Testis (tissue), 3 donors: ENCODE results near the gene SMARCE1. TPM values are rescaled to one million over a fixed set of nuclear protein-coding genes. Genes with fewer than 3 reads are reported as not detected.
A peak's percentile ranks its signal among the peaks of the same experiment; 100 is the strongest.

Source experiments
- DNase-seq: peaks from one replicate; pipeline ENCODE4 v3.0.0-alpha.2; 2019
- H3K27ac ChIP-seq, 2 donors: fragments of 200-600 bp; sonication (generic); one replicate each; pipeline ENCODE4 v1.5.1; 2019
- H3K27me3 ChIP-seq: fragments of 200-600 bp; sonication (generic); one replicate; pipeline ENCODE4 v1.5.1; 2019
- H3K36me3 ChIP-seq: fragments of 200-600 bp; sonication (generic); one replicate; pipeline ENCODE4 v1.5.1; 2017; ENCODE audit warnings: low read depth; ENCODE audit errors: missing control alignments
- H3K4me1 ChIP-seq: fragments of 200-600 bp; sonication (generic); one replicate; pipeline ENCODE4 v1.5.1; 2019
- H3K4me3 ChIP-seq, 2 donors: fragments of 200-600 bp; sonication (generic); one replicate each; pipeline ENCODE4 v1.5.1; 2017 to 2019
- H3K9me3 ChIP-seq: fragments of 200-600 bp; sonication (generic); one replicate; pipeline ENCODE4 v1.5.1; 2017
- POLR2A ChIP-seq: fragments of 450-650 bp; IDR thresholded peaks from one replicate; pipeline ENCODE4 v1.6.1; 2017; ENCODE audit warnings: antibody characterized with exemption, mild to moderate bottlenecking, moderate library complexity
- WGBS, 2 donors: methylation state at CpG; one replicate each; pipeline ENCODE4 v1.1.5; 2018; 5-methylcytosine and 5-hydroxymethylcytosine counted together
- intact Hi-C: fragments of 100-400 bp; cut with DNase I; formaldehyde crosslinking; loops from one replicate; pipeline ENCODE4 v1.15.1; 2023; ENCODE audit warnings: low total_unique reads
- polyA plus RNA-seq: library from polyadenylated mRNA; stranded (reverse); fragments of 350-450 nt; fragmentation: Illumina TruSeq; extraction: RNeasy Lipid Tissue Mini Kit (QIAGEN cat#74804); gene quantifications from one replicate; pipeline ENCODE4 v1.2.3, GENCODE V29; 2014; ENCODE audit warnings: low read depth, low replicate concordance; ENCODE audit not compliant: insufficient read depth
- total RNA-seq, 2 donors: library from RNA; depleted of rRNA; stranded (reverse); fragments of >200 nt; gene quantifications; one replicate each; pipeline ENCODE4 v1.2.3, GENCODE V29; 2016
- TF ChIP-seq, protein P1 (sequence below), 3 experiments: fragments of 450-650 bp in 2 of 3; fragments of 200-600 bp in 1 of 3; sonication (generic) in 1 of 3; IDR thresholded peaks; one replicate each; pipeline ENCODE4 v1.5.1; 2016 to 2019; ENCODE audit warnings: antibody characterized with exemption in 3 of 3, mild to moderate bottlenecking in 2 of 3, moderate library complexity in 1 of 3

The SMARCE1 gene
- total and polyA plus RNA-seq, 3 donors from 2014 or later, result 80.3 to 86.4 (median 81.6) TPM

DNA sequence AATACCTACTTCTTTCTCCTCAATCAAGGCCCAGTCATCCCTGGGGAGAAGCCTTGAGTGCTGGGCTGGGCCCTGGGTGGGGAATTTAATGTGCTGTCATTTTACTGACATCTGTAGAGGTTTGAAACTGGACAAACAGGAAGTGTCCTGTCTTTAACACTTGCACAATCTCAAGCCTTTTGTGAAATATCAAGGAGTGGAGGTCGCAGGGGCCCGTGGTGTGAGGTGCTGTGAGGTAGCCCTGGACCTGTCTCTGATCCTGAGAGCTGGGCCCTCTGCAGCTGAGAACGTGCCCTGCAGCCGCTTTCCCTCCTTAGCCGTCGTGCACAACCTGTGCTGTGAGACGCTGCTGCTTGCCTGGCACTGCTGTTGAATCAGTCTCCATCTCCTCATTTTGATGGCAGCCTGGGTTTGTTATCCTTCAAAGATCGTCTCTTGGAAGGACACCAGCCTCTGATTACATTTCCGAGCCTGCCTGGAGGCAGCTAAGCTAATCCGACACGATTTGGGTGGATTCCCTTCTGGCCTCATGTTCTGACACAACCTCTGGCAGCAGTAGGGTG is 29.9 kb downstream of the SMARCE1 start:
- Histone ChIP-seq H3K4me3 (no peak overlapping the region), H3K9me3 (no peaks in the 10 kb centered on the region), H3K36me3 (no peaks in the 10 kb centered on the region), H3K27ac (no peak overlapping the region), H3K27me3 (no peaks in the 10 kb centered on the region), H3K4me1 (peaks cover 16% of the 10 kb centered on the region)
- no peak for DNase-seq
- intact Hi-C loops, result no loop called here
- TF ChIP-seq, protein P1, sequence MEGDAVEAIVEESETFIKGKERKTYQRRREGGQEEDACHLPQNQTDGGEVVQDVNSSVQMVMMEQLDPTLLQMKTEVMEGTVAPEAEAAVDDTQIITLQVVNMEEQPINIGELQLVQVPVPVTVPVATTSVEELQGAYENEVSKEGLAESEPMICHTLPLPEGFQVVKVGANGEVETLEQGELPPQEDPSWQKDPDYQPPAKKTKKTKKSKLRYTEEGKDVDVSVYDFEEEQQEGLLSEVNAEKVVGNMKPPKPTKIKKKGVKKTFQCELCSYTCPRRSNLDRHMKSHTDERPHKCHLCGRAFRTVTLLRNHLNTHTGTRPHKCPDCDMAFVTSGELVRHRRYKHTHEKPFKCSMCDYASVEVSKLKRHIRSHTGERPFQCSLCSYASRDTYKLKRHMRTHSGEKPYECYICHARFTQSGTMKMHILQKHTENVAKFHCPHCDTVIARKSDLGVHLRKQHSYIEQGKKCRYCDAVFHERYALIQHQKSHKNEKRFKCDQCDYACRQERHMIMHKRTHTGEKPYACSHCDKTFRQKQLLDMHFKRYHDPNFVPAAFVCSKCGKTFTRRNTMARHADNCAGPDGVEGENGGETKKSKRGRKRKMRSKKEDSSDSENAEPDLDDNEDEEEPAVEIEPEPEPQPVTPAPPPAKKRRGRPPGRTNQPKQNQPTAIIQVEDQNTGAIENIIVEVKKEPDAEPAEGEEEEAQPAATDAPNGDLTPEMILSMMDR (IDR thresholded peaks at IDR 0.05), result no peak
- no peak for TF ChIP-seq POLR2A
- WGBS, 2 donors, result 75 to 83% methylated on average over 8 to 11 of the region's 11 CpGs

DNA sequence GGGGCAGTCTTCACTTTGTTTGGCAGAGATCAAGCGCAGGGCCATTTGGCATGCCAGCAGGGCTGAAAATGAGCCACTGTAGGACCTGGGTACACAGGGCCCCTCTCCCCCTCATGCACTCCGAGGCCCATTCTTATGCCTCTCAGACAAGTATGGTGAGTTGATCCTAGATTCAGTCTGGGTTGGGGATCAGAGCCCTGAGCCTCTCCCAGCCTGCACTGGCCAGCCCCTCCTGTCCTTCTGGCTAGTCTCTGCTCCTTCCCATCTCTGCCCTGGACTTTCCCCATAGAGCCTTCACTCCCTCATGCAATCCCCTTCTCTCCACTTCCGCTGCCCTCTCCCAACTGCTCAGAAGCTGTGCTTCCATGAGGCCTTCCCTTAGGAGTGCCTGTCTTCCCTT is 31.0 kb downstream of the SMARCE1 start:
- DNase-seq, result no peak
- TF ChIP-seq POLR2A, result no peak
- TF ChIP-seq, protein P1 (IDR thresholded peaks at IDR 0.05), result no peak
- no peak overlapping the region for H3K27ac ChIP-seq
- no peaks in the 10 kb centered on the region for H3K9me3 ChIP-seq
- no peaks in the 10 kb centered on the region for H3K27me3 ChIP-seq
- H3K4me3 ChIP-seq, result no peak overlapping the region
- intact Hi-C loops, result no loop called here
- WGBS, 2 donors, result 82 to 88% methylated on average over 3 of the region's 3 CpGs
- H3K36me3 ChIP-seq, result no peaks in the 10 kb centered on the region
- peaks cover 16% of the 10 kb centered on the region for H3K4me1 ChIP-seq

DNA sequence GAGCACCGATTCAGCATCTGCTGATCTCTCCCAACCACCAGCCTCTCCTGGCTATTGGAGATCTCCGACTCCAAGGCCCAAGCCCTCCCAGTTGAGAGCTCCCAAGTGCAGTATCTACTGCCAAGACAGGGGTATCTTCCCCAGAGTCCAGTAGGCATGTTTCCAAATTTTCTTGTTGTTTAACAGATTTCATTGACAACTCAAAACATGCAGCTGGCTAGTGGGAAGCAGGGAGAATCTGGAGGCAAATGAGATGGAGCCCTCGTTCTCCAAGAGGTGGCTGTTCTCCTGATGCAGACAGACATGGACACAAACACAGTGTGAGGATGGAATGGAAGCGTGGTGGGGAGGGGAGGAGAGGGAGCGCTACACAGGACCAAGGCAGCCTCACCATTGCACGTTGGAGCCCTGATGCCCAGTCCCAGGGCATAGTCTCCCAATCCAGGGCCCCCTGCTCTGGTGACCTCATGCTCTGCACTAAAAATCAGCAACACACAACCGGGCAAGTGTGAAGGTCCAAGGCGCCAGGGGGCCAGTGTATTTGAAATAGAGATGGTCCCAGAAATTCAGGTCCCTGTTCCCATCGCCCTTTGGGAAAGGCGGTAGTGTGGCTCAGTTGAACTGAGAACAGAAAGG is 31.7 kb downstream of the SMARCE1 start:
- WGBS, 2 donors, result 76 to 78% methylated on average over 10 of the region's 10 CpGs

DNA sequence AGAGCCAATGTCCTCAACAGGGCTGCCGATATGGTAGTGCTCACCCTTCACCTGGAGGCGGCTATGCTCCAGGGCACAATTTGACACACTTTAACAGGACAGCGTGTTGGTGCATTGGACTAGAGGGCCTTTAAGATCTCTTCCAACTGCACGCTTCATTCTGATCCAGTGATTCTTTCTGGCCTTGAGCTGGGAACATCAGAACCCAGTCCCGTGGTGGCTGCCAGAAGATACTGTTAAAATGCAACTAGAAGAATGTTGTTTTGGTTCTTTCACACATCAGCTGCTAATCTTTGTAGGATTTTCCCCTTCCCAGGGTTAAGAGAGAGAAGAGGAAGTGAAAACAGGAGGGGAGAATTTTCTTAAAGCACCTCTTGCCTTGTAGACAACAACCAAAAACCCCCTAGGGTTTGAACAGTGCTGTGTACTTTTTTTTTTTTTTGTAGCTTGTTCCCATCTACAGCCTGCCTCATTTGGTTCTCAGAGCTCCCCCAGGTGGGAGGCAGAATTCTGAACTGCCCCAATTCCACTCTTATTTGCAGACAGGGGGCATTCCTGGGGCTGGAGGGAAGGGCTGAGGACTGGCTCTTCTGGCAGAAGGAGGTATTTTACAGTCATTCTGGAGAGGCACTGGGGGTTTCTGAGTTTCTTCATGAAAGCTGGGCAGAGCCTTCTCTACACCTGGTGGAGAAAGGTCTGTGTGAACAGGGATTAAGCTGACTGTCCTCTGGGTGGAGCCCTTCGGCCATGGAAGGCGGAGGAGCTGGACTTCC is 32.4 kb downstream of the SMARCE1 start:
- H3K4me1 ChIP-seq, result peaks cover 16% of the 10 kb centered on the region
- TF ChIP-seq, protein P1 (IDR thresholded peaks at IDR 0.05), result peak in 1 of 3 experiments; percentile 43
- TF ChIP-seq POLR2A, result no peak
- no peaks in the 10 kb centered on the region for H3K9me3 ChIP-seq
- peak overlapping the region in 1 of 2 donors; percentile 70 for H3K27ac ChIP-seq
- no peaks in the 10 kb centered on the region for H3K36me3 ChIP-seq
- intact Hi-C loops, result no loop called here
- 33 to 47% methylated on average over 7 of the region's 7 CpGs for WGBS, 2 donors
- no peaks in the 10 kb centered on the region for H3K27me3 ChIP-seq
- DNase-seq, result peak; percentile 77
- no peak overlapping the region for H3K4me3 ChIP-seq

More for the DNA sequence above, 31.7 kb downstream of the SMARCE1 start:
- Histone ChIP-seq H3K9me3 (no peaks in the 10 kb centered on the region), H3K36me3 (no peaks in the 10 kb centered on the region), H3K27ac (no peak overlapping the region), H3K4me1 (peaks cover 16% of the 10 kb centered on the region), H3K27me3 (no peaks in the 10 kb centered on the region), H3K4me3 (no peak overlapping the region)
- TF ChIP-seq, protein P1 (IDR thresholded peaks at IDR 0.05), result no peak
- TF ChIP-seq POLR2A, result no peak
- intact Hi-C loops, result no loop called here
- no peak for DNase-seq
